Measurements from ENCODE around the gene PAPPA2. TPM values are rescaled to one million over a fixed set of nuclear protein-coding genes. Genes with fewer than 3 reads are reported as not detected.

Gene PAPPA2
- total RNA-seq, 1 donor from 2014 or later: 3.1 TPM

- no peaks in the 10 kb centered on the region for H3K27me3 ChIP-seq (ENCODE audit: control insufficient read depth in 3 of 3, insufficient read depth in 3 of 3, low read length in 3 of 3)
- H3K36me3 ChIP-seq (ENCODE audit: control insufficient read depth in 3 of 3, insufficient read depth in 3 of 3, low read length in 3 of 3): no peaks in the 10 kb centered on the region
- H3K4me1 ChIP-seq (ENCODE audit: control insufficient read depth in 3 of 3, insufficient read depth in 3 of 3, low read length in 3 of 3): peaks cover 0 to 2% (median 0%) of the 10 kb centered on the region in 3 donors
- H3K9ac ChIP-seq (ENCODE audit: low read depth in 1 of 3, low read length in 3 of 3): no peak overlapping the region
- H3K27ac ChIP-seq (ENCODE audit: low read depth, low read length): no peak overlapping the region
- H3K9me3 ChIP-seq (ENCODE audit: control insufficient read depth in 3 of 3, low read length in 3 of 3): no peaks in the 10 kb centered on the region
- H3K4me3 ChIP-seq (ENCODE audit: low read length in 3 of 3): no peak overlapping the region
Measured at GRCh38 chr1:176494436-176494835, 31.5 kb downstream of the PAPPA2 start.

- Histone ChIP-seq H3K4me1 (ENCODE audit: control insufficient read depth in 3 of 3, insufficient read depth in 3 of 3, low read length in 3 of 3) (no peaks in the 10 kb centered on the region), H3K4me3 (ENCODE audit: low read length in 3 of 3) (no peak overlapping the region), H3K9ac (ENCODE audit: low read depth in 1 of 3, low read length in 3 of 3) (no peak overlapping the region), H3K36me3 (ENCODE audit: control insufficient read depth in 3 of 3, insufficient read depth in 3 of 3, low read length in 3 of 3) (no peaks in the 10 kb centered on the region), H3K27me3 (ENCODE audit: control insufficient read depth in 3 of 3, insufficient read depth in 3 of 3, low read length in 3 of 3) (no peaks in the 10 kb centered on the region), H3K9me3 (ENCODE audit: control insufficient read depth in 3 of 3, low read length in 3 of 3) (no peaks in the 10 kb centered on the region), H3K27ac (ENCODE audit: low read depth, low read length) (no peak overlapping the region)
Measured at GRCh38 chr1:176499671-176500070, 36.7 kb downstream of the PAPPA2 start.

GRCh38 chr1:176501599-176501998, 38.6 kb downstream of the PAPPA2 start:
- Histone ChIP-seq H3K9me3 (ENCODE audit: control insufficient read depth in 3 of 3, low read length in 3 of 3) (no peaks in the 10 kb centered on the region), H3K9ac (ENCODE audit: low read depth in 1 of 3, low read length in 3 of 3) (no peak overlapping the region), H3K27ac (ENCODE audit: low read depth, low read length) (no peak overlapping the region), H3K27me3 (ENCODE audit: control insufficient read depth in 3 of 3, insufficient read depth in 3 of 3, low read length in 3 of 3) (no peaks in the 10 kb centered on the region), H3K4me3 (ENCODE audit: low read length in 3 of 3) (no peak overlapping the region), H3K36me3 (ENCODE audit: control insufficient read depth in 3 of 3, insufficient read depth in 3 of 3, low read length in 3 of 3) (no peaks in the 10 kb centered on the region), H3K4me1 (ENCODE audit: control insufficient read depth in 3 of 3, insufficient read depth in 3 of 3, low read length in 3 of 3) (no peaks in the 10 kb centered on the region)

GRCh38 chr1:176504848-176505553, 42.0 kb downstream of the PAPPA2 start:
- H3K36me3 ChIP-seq (ENCODE audit: control insufficient read depth in 3 of 3, insufficient read depth in 3 of 3, low read length in 3 of 3): no peaks in the 10 kb centered on the region
- H3K4me3 ChIP-seq (ENCODE audit: low read length in 3 of 3): no peak overlapping the region
- no peak overlapping the region for H3K27ac ChIP-seq (ENCODE audit: low read depth, low read length)
- no peaks in the 10 kb centered on the region for H3K27me3 ChIP-seq (ENCODE audit: control insufficient read depth in 3 of 3, insufficient read depth in 3 of 3, low read length in 3 of 3)
- H3K4me1 ChIP-seq (ENCODE audit: control insufficient read depth in 3 of 3, insufficient read depth in 3 of 3, low read length in 3 of 3): no peaks in the 10 kb centered on the region
- no peaks in the 10 kb centered on the region for H3K9me3 ChIP-seq (ENCODE audit: control insufficient read depth in 3 of 3, low read length in 3 of 3)
- no peak overlapping the region for H3K9ac ChIP-seq (ENCODE audit: low read depth in 1 of 3, low read length in 3 of 3)

GRCh38 chr1:176512966-176513365, 50.0 kb downstream of the PAPPA2 start:
- no peaks in the 10 kb centered on the region for H3K27me3 ChIP-seq (ENCODE audit: control insufficient read depth in 3 of 3, insufficient read depth in 3 of 3, low read length in 3 of 3)
- H3K9ac ChIP-seq (ENCODE audit: low read depth in 1 of 3, low read length in 3 of 3): no peak overlapping the region
- no peak overlapping the region for H3K27ac ChIP-seq (ENCODE audit: low read depth, low read length)
- no peaks in the 10 kb centered on the region for H3K36me3 ChIP-seq (ENCODE audit: control insufficient read depth in 3 of 3, insufficient read depth in 3 of 3, low read length in 3 of 3)
- no peaks in the 10 kb centered on the region for H3K9me3 ChIP-seq (ENCODE audit: control insufficient read depth in 3 of 3, low read length in 3 of 3)
- H3K4me1 ChIP-seq (ENCODE audit: control insufficient read depth in 3 of 3, insufficient read depth in 3 of 3, low read length in 3 of 3): peaks cover 0 to 3% (median 0%) of the 10 kb centered on the region in 3 donors
- H3K4me3 ChIP-seq (ENCODE audit: low read length in 3 of 3): no peak overlapping the region

GRCh38 chr1:176515310-176515709, 52.3 kb downstream of the PAPPA2 start:
- peaks cover 0 to 4% (median 0%) of the 10 kb centered on the region in 3 donors for H3K4me1 ChIP-seq (ENCODE audit: control insufficient read depth in 3 of 3, insufficient read depth in 3 of 3, low read length in 3 of 3)
- H3K36me3 ChIP-seq (ENCODE audit: control insufficient read depth in 3 of 3, insufficient read depth in 3 of 3, low read length in 3 of 3): no peaks in the 10 kb centered on the region
- peak overlapping the region; percentile 37 for H3K27ac ChIP-seq (ENCODE audit: low read depth, low read length)
- no peak overlapping the region for H3K9ac ChIP-seq (ENCODE audit: low read depth in 1 of 3, low read length in 3 of 3)
- H3K9me3 ChIP-seq (ENCODE audit: control insufficient read depth in 3 of 3, low read length in 3 of 3): no peaks in the 10 kb centered on the region
- H3K27me3 ChIP-seq (ENCODE audit: control insufficient read depth in 3 of 3, insufficient read depth in 3 of 3, low read length in 3 of 3): no peaks in the 10 kb centered on the region
- H3K4me3 ChIP-seq (ENCODE audit: low read length in 3 of 3): no peak overlapping the region

GRCh38 chr1:176517484-176517883, 54.5 kb downstream of the PAPPA2 start:
- Histone ChIP-seq H3K36me3 (ENCODE audit: control insufficient read depth in 3 of 3, insufficient read depth in 3 of 3, low read length in 3 of 3) (no peaks in the 10 kb centered on the region), H3K27ac (ENCODE audit: low read depth, low read length) (peak overlapping the region; percentile 71), H3K27me3 (ENCODE audit: control insufficient read depth in 3 of 3, insufficient read depth in 3 of 3, low read length in 3 of 3) (no peaks in the 10 kb centered on the region), H3K4me1 (ENCODE audit: control insufficient read depth in 3 of 3, insufficient read depth in 3 of 3, low read length in 3 of 3) (peaks cover 0 to 4% (median 0%) of the 10 kb centered on the region in 3 donors), H3K9ac (ENCODE audit: low read depth in 1 of 3, low read length in 3 of 3) (no peak overlapping the region), H3K4me3 (ENCODE audit: low read length in 3 of 3) (no peak overlapping the region), H3K9me3 (ENCODE audit: control insufficient read depth in 3 of 3, low read length in 3 of 3) (no peaks in the 10 kb centered on the region)

- Histone ChIP-seq H3K9ac (ENCODE audit: low read depth in 1 of 3, low read length in 3 of 3) (no peak overlapping the region), H3K36me3 (ENCODE audit: control insufficient read depth in 3 of 3, insufficient read depth in 3 of 3, low read length in 3 of 3) (no peaks in the 10 kb centered on the region), H3K27me3 (ENCODE audit: control insufficient read depth in 3 of 3, insufficient read depth in 3 of 3, low read length in 3 of 3) (no peaks in the 10 kb centered on the region), H3K27ac (ENCODE audit: low read depth, low read length) (no peak overlapping the region), H3K9me3 (ENCODE audit: control insufficient read depth in 3 of 3, low read length in 3 of 3) (no peaks in the 10 kb centered on the region), H3K4me3 (ENCODE audit: low read length in 3 of 3) (no peak overlapping the region), H3K4me1 (ENCODE audit: control insufficient read depth in 3 of 3, insufficient read depth in 3 of 3, low read length in 3 of 3) (peaks cover 0 to 4% (median 0%) of the 10 kb centered on the region in 3 donors)
Measured at GRCh38 chr1:176521211-176521610, 58.2 kb downstream of the PAPPA2 start.

- no peaks in the 10 kb centered on the region for H3K27me3 ChIP-seq (ENCODE audit: control insufficient read depth in 3 of 3, insufficient read depth in 3 of 3, low read length in 3 of 3)
Measured at GRCh38 chr1:176522310-176522845, 59.4 kb downstream of the PAPPA2 start.

GRCh38 chr1:176529395-176530090, 66.6 kb downstream of the PAPPA2 start:
- no peak overlapping the region for H3K9ac ChIP-seq (ENCODE audit: low read depth in 1 of 3, low read length in 3 of 3)
- no peaks in the 10 kb centered on the region for H3K9me3 ChIP-seq (ENCODE audit: control insufficient read depth in 3 of 3, low read length in 3 of 3)
- H3K36me3 ChIP-seq (ENCODE audit: control insufficient read depth in 3 of 3, insufficient read depth in 3 of 3, low read length in 3 of 3): no peaks in the 10 kb centered on the region
- no peak overlapping the region for H3K4me3 ChIP-seq (ENCODE audit: low read length in 3 of 3)
- no peaks in the 10 kb centered on the region for H3K4me1 ChIP-seq (ENCODE audit: control insufficient read depth in 3 of 3, insufficient read depth in 3 of 3, low read length in 3 of 3)
- H3K27me3 ChIP-seq (ENCODE audit: control insufficient read depth in 3 of 3, insufficient read depth in 3 of 3, low read length in 3 of 3): no peaks in the 10 kb centered on the region
- no peak overlapping the region for H3K27ac ChIP-seq (ENCODE audit: low read depth, low read length)

More at GRCh38 chr1:176522310-176522845, 59.4 kb downstream of the PAPPA2 start:
- Histone ChIP-seq H3K4me3 (ENCODE audit: low read length in 3 of 3) (no peak overlapping the region), H3K36me3 (ENCODE audit: control insufficient read depth in 3 of 3, insufficient read depth in 3 of 3, low read length in 3 of 3) (no peaks in the 10 kb centered on the region), H3K9me3 (ENCODE audit: control insufficient read depth in 3 of 3, low read length in 3 of 3) (no peaks in the 10 kb centered on the region), H3K9ac (ENCODE audit: low read depth in 1 of 3, low read length in 3 of 3) (no peak overlapping the region), H3K27ac (ENCODE audit: low read depth, low read length) (no peak overlapping the region), H3K4me1 (ENCODE audit: control insufficient read depth in 3 of 3, insufficient read depth in 3 of 3, low read length in 3 of 3) (peaks cover 0 to 4% (median 0%) of the 10 kb centered on the region in 3 donors)
